A549 (cell line): ENCODE data around the gene KCNH2. TPM values are rescaled to one million over a fixed set of nuclear protein-coding genes. Genes with fewer than 3 reads are reported as not detected.

Experiments
- ATAC-seq, 2 experiments: fragments of 200-7000 bp in 1 of 2; fragments of >200 bp in 1 of 2; cut with Nextera tagmentation in 1 of 2; cut with Tn5 transposase in 1 of 2; 3 replicates each; pipeline versions ENCODE4 v1.8.0 to v1.9.1; 2018 to 2020; ENCODE audit warnings: mild to moderate bottlenecking in 1 of 2, moderate library complexity in 1 of 2
- CTCF ChIA-PET: fragments of 300-600 bp; sonication (Branson Sonifier 250); formaldehyde crosslinking; extraction: SDS; loops from one replicate; lab custom pipeline; 2021; ENCODE audit warnings: antibody characterized with exemption, inconsistent platforms; lab: Yijun Ruan, JAX
- POLR2A ChIA-PET: fragments of 350-600 bp; formaldehyde crosslinking; extraction: SDS; loops from one replicate; lab custom pipeline; 2021; ENCODE audit warnings: antibody characterized with exemption, inconsistent platforms; lab: Yijun Ruan, JAX
- DNase-seq, 2 experiments: peaks; one replicate each; pipeline versions ENCODE4 v3.0.0 to v3.0.0-alpha.2; 2011 to 2016; ENCODE audit warnings: low read depth in 1 of 2, low spot score in 1 of 2
- FAIRE-seq: peaks from 2 replicates; lab custom pipeline; 2011; peaks lifted over from hg19 to GRCh38; lab: Jason Lieb, UNC
- H3K27ac ChIP-seq, 2 experiments: fragments of >200 bp; sonication (Bioruptor Twin); formaldehyde crosslinking; 3 replicates each; pipeline ENCODE4 v1.5.1; 2016 to 2017
- H3K4me1 ChIP-seq: fragments of >200 bp; sonication (Bioruptor Twin); formaldehyde crosslinking; 3 replicates; pipeline ENCODE4 v1.6.1; 2016
- H3K4me2 ChIP-seq: fragments of >200 bp; sonication (Bioruptor Twin); formaldehyde crosslinking; 3 replicates; pipeline ENCODE4 v1.6.1; 2016
- H3K4me3 ChIP-seq: fragments of >200 bp; sonication (Bioruptor Twin); formaldehyde crosslinking; 3 replicates; pipeline ENCODE4 v1.5.1; 2016
- H3K9me3 ChIP-seq: fragments of >200 bp; sonication (Bioruptor Twin); formaldehyde crosslinking; 3 replicates; pipeline ENCODE4 v1.6.1; 2016
- CBX8 ChIP-seq: fragments of 200-600 bp; sonication (generic); IDR thresholded peaks from 2 replicates; pipeline ENCODE4 v1.6.1; 2016
- CEBPB ChIP-seq, 2 experiments: fragments of >200 bp in 1 of 2; sonication (Bioruptor Twin) in 1 of 2; formaldehyde crosslinking in 1 of 2; IDR thresholded peaks; 2 replicates each; pipeline ENCODE4 v1.6.1; 2012 to 2016
- CHD4 ChIP-seq: fragments of 200-600 bp; sonication (generic); IDR thresholded peaks from 2 replicates; pipeline ENCODE4 v1.6.1; 2016; ENCODE audit warnings: antibody characterized with exemption, mild to moderate bottlenecking, borderline replicate concordance
- CTCF ChIP-seq: fragments of >200 bp; sonication (Bioruptor Twin); formaldehyde crosslinking; IDR thresholded peaks from 3 replicates; pipeline ENCODE4 v1.5.1; 2016
- ESRRA ChIP-seq: fragments of 150-350 bp; IDR thresholded peaks from 2 replicates; pipeline ENCODE4 v1.6.1; 2014; ENCODE audit warnings: mild to moderate bottlenecking, low read length, borderline replicate concordance
- FOSB ChIP-seq: fragments of 250-450 bp; sonication (Bioruptor Pico); IDR thresholded peaks from 2 replicates; pipeline ENCODE4 v1.5.0; 2020; ENCODE audit warnings: mild to moderate bottlenecking, moderate library complexity
- JUN ChIP-seq, 2 experiments: fragments of >200 bp; sonication (Bioruptor Twin); formaldehyde crosslinking; IDR thresholded peaks; 2 replicates in 1 of 2; 3 replicates in 1 of 2; pipeline ENCODE4 v1.6.1; 2016 to 2017
- KDM5A ChIP-seq: fragments of 200-600 bp; sonication (generic); IDR thresholded peaks from 2 replicates; pipeline ENCODE4 v1.6.1; 2016; ENCODE audit warnings: antibody characterized with exemption, mild to moderate bottlenecking
- POLR2A ChIP-seq: IDR thresholded peaks from 2 replicates; pipeline ENCODE4 v1.6.1; 2012; ENCODE audit warnings: mild to moderate bottlenecking, low read length
- POLR2AphosphoS2 ChIP-seq: conservative IDR thresholded peaks from 2 replicates; pipeline ENCODE4 v1.6.1; 2012; ENCODE audit warnings: low read length, improper control_type of control experiment, inconsistent platforms
- RCOR1 ChIP-seq: fragments of 150-350 bp; IDR thresholded peaks from 2 replicates; pipeline ENCODE4 v1.6.1; 2014; ENCODE audit warnings: antibody characterized with exemption, low read length, low read depth
- REST ChIP-seq: fragments of 200-600 bp; sonication (generic); IDR thresholded peaks from 2 replicates; pipeline ENCODE4 v1.6.1; 2016; ENCODE audit warnings: antibody characterized with exemption, mild to moderate bottlenecking, moderate library complexity
- RNF2 ChIP-seq: fragments of 200-600 bp; sonication (generic); IDR thresholded peaks from 2 replicates; pipeline ENCODE4 v1.6.1; 2016; ENCODE audit warnings: low read depth, mild to moderate bottlenecking, antibody characterized with exemption, moderate library complexity, borderline replicate concordance
- SMC3 ChIP-seq: fragments of >200 bp; sonication (Bioruptor Twin); formaldehyde crosslinking; IDR thresholded peaks from 3 replicates; pipeline ENCODE4 v1.6.1; 2018; ENCODE audit warnings: inconsistent platforms
- ZC3H11A ChIP-seq: fragments of 450-650 bp; IDR thresholded peaks from 2 replicates; pipeline ENCODE4 v1.6.1; 2014; ENCODE audit warnings: antibody characterized with exemption, mild to moderate bottlenecking
- ZSCAN20 ChIP-seq: fragments of 250-450 bp; sonication (Bioruptor Pico); IDR thresholded peaks from 2 replicates; pipeline ENCODE4 v1.8.0; 2022; ENCODE audit warnings: mild to moderate bottlenecking, moderate library complexity
- WGBS: methylation state at CpG from one replicate; pipeline ENCODE4 v1.1.6; 2017; ENCODE audit errors: missing lambda C conversion rate; 5-methylcytosine and 5-hydroxymethylcytosine counted together
- polyA plus RNA-seq, 4 experiments: library from polyadenylated mRNA; depleted of rRNA in 3 of 4; stranded (reverse); fragments of >200 nt; fragmentation: RNase III in 1 of 4; extraction: RNeasy Plus Mini Kit Qiagen cat#74134 plus additional on column Dnase treatment in 1 of 4; gene quantifications; 2 replicates in 3 of 4; 3 replicates in 1 of 4; pipeline ENCODE4 v1.2.3, GENCODE V29; 2011 to 2017
- TF ChIP-seq, protein P1 (sequence below): fragments of 250-450 bp; sonication (Bioruptor Pico); IDR thresholded peaks from 2 replicates; pipeline ENCODE4 v1.5.0; 2020; ENCODE audit warnings: low read depth, mild to moderate bottlenecking, moderate library complexity
- TF ChIP-seq, protein P2 (sequence below): fragments of >200 bp; sonication (Bioruptor Twin); formaldehyde crosslinking; IDR thresholded peaks from 3 replicates; pipeline ENCODE4 v1.6.1; 2016
- TF ChIP-seq, protein P3 (sequence below): fragments of 450-650 bp; IDR thresholded peaks from 2 replicates; pipeline ENCODE4 v1.6.1; 2014; ENCODE audit warnings: antibody characterized with exemption
- TF ChIP-seq, protein P4 (sequence below): fragments of >200 bp; sonication (Bioruptor Twin); formaldehyde crosslinking; IDR thresholded peaks from 2 replicates; pipeline ENCODE4 v1.6.1; 2016

The KCNH2 gene
- polyA plus RNA-seq, 2 of the 4 experiments (the other 2 are of a cell fraction), result 0.26 to 0.41 TPM

- TF ChIP-seq RNF2, result no peak
- TF ChIP-seq ESRRA, result no peak
- TF ChIP-seq, protein P1, sequence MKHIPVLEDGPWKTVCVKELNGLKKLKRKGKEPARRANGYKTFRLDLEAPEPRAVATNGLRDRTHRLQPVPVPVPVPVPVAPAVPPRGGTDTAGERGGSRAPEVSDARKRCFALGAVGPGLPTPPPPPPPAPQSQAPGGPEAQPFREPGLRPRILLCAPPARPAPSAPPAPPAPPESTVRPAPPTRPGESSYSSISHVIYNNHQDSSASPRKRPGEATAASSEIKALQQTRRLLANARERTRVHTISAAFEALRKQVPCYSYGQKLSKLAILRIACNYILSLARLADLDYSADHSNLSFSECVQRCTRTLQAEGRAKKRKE (CRISPR knock-in tag), result no peak
- TF ChIP-seq POLR2AphosphoS2, result no peak
- no peak for TF ChIP-seq CHD4
- no peak for TF ChIP-seq POLR2A
- TF ChIP-seq JUN (IDR thresholded peaks at IDR 0.05), result no peak
- TF ChIP-seq, protein P2, sequence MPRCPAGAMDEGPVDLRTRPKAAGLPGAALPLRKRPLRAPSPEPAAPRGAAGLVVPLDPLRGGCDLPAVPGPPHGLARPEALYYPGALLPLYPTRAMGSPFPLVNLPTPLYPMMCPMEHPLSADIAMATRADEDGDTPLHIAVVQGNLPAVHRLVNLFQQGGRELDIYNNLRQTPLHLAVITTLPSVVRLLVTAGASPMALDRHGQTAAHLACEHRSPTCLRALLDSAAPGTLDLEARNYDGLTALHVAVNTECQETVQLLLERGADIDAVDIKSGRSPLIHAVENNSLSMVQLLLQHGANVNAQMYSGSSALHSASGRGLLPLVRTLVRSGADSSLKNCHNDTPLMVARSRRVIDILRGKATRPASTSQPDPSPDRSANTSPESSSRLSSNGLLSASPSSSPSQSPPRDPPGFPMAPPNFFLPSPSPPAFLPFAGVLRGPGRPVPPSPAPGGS, result no peak
- TF ChIP-seq KDM5A, result no peak
- TF ChIP-seq CBX8, result no peak
- no peak for TF ChIP-seq RCOR1
- TF ChIP-seq SMC3, result no peak
- TF ChIP-seq, protein P3, sequence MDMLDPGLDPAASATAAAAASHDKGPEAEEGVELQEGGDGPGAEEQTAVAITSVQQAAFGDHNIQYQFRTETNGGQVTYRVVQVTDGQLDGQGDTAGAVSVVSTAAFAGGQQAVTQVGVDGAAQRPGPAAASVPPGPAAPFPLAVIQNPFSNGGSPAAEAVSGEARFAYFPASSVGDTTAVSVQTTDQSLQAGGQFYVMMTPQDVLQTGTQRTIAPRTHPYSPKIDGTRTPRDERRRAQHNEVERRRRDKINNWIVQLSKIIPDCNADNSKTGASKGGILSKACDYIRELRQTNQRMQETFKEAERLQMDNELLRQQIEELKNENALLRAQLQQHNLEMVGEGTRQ, result no peak
- no peak for TF ChIP-seq ZSCAN20
- no peak for TF ChIP-seq FOSB
- TF ChIP-seq, protein P4, sequence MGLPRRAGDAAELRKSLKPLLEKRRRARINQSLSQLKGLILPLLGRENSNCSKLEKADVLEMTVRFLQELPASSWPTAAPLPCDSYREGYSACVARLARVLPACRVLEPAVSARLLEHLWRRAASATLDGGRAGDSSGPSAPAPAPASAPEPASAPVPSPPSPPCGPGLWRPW, result no peak
- TF ChIP-seq ZC3H11A, result no peak
- TF ChIP-seq CTCF, result no peak
- no peak for TF ChIP-seq REST
- no peak for TF ChIP-seq CEBPB (IDR thresholded peaks at IDR 0.05)
- H3K4me2 ChIP-seq, result no peak overlapping the region
- H3K9me3 ChIP-seq, result peaks cover 25% of the 10 kb centered on the region
- H3K4me1 ChIP-seq, result no peaks in the 10 kb centered on the region
- ChIA-PET CTCF (interaction anchor here (1.0 to 5.8 kb wide), 10 partner anchors 7 to 117 kb away, joined by 3 to 39 read pairs (median 6); no protein-coding TSS in a partner anchor), POLR2A (no interaction called here)
- H3K4me3 ChIP-seq, result no peak overlapping the region
- ATAC-seq, result no peak
- WGBS, result 76% methylated on average over 5 of the region's 14 CpGs
- DNase-seq, result no peak
- no peak overlapping the region for H3K27ac ChIP-seq
- FAIRE-seq, result no peak
Observed at GRCh38 chr7:150993511-150993910, 15.4 kb upstream of the KCNH2 start.
